ENCODE measurements around the gene FAM174C. TPM values are rescaled to one million over a fixed set of nuclear protein-coding genes. Genes with fewer than 3 reads are reported as not detected.
A peak's percentile ranks its signal among the peaks of the same experiment; 100 is the strongest.

The FAM174C gene
- polyA plus RNA-seq, 3 donors: 32.8 to 56.2 (median 40.0) TPM

DNA sequence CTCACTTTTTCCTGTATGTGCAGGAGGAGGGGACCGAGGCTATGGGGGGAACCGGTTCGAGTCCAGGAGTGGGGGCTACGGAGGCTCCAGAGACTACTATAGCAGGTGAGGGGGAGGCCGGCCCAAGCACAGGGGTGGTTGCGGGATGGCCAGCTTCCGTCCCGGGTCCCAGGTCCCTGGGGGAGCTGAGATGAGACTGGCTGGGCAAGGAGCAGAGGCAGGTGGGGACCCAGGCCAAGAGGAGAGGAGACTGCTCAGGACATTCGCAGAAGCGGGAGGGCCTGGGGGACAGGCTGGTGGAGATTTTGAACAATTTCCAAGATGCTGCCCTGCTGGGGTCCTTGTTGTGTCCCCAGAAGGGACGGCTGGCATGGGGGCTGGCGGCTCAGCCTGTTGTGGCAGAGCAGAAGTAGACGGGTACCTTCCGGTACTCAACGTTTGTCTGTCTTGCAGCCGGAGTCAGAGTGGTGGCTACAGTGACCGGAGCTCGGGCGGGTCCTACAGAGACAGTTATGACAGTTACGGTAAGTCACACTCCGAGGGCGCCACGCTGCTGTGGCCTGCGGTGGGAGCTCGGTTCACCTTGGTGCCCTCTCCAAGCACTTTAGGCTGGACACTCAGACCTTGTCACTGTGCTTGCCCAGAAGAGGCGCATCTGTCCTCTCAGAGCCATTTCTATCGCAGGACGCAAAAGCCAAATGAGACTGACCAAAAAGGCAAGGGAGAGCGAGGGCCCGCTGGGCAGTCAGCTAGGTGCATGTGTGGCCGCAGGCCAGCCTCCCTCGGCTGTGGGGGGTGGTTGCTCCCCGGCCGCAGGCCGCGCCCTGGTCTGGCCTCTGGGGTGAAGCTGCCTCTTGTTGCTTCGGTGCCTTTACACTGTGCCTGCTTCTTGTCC lies 3.6 kb upstream of the FAM174C start:
- Mint-ChIP-seq H3K4me1 (peaks cover 72% of the 10 kb centered on the region), H3K4me3 (peak overlapping the region in 1 of 2 donors; percentile 31), H3K27ac (peak overlapping the region; percentile 68 to 94 (median 87)), H3K27me3 (ENCODE audit: low read depth in 3 of 3) (peaks cover 5 to 10% (median 9%) of the 10 kb centered on the region in 3 donors), H3K9me3 (peaks cover 0 to 2% (median 0%) of the 10 kb centered on the region in 7 donors), H3K36me3 (peaks cover 36 to 47% of the 10 kb centered on the region in 2 donors)
- Histone ChIP-seq H3K9ac (ENCODE audit: insufficient read depth, low read length, poor library complexity, severe bottlenecking) (no peak overlapping the region), H3K79me2 (ENCODE audit: insufficient read depth, low read length) (peaks cover 78% of the 10 kb centered on the region), H4K20me1 (ENCODE audit: insufficient read depth, low read length) (peaks cover 81% of the 10 kb centered on the region), H2AFZ (ENCODE audit: insufficient read depth, low read depth, low read length, poor library complexity, severe bottlenecking) (no peak overlapping the region), H3K4me3 (replicated peaks in 1 of 3; ENCODE audit: low read depth in 2 of 3, low read length in 3 of 3) (peak overlapping the region in 1 of 3 experiments; percentile 98), H3K4me1 (ENCODE audit: control insufficient read depth in 1 of 2, insufficient read depth in 2 of 2, low read length in 2 of 2) (peaks cover 85 to 93% of the 10 kb centered on the region in 2 donors), H3K27me3 (ENCODE audit: control insufficient read depth in 2 of 2, insufficient read depth in 2 of 2, low read length in 2 of 2) (peaks cover 0 to 8% of the 10 kb centered on the region in 2 donors), H3K4me2 (replicated peaks; ENCODE audit: extremely low read depth, low read length, poor library complexity, severe bottlenecking) (peak overlapping the region; percentile 100), H3K9me3 (replicated peaks in 1 of 2; ENCODE audit: control insufficient read depth in 1 of 2, insufficient read depth in 1 of 2, low read length in 2 of 2) (no peaks in the 10 kb centered on the region), H3K36me3 (replicated peaks in 1 of 2; ENCODE audit: control insufficient read depth in 1 of 2, insufficient read depth in 2 of 2, low read length in 2 of 2) (peaks cover 40 to 46% of the 10 kb centered on the region in 2 donors), H3K27ac (ENCODE audit: low read depth in 1 of 2, low read length in 2 of 2) (peak overlapping the region; percentile 44 to 85)
- TF ChIP-seq, protein P1, sequence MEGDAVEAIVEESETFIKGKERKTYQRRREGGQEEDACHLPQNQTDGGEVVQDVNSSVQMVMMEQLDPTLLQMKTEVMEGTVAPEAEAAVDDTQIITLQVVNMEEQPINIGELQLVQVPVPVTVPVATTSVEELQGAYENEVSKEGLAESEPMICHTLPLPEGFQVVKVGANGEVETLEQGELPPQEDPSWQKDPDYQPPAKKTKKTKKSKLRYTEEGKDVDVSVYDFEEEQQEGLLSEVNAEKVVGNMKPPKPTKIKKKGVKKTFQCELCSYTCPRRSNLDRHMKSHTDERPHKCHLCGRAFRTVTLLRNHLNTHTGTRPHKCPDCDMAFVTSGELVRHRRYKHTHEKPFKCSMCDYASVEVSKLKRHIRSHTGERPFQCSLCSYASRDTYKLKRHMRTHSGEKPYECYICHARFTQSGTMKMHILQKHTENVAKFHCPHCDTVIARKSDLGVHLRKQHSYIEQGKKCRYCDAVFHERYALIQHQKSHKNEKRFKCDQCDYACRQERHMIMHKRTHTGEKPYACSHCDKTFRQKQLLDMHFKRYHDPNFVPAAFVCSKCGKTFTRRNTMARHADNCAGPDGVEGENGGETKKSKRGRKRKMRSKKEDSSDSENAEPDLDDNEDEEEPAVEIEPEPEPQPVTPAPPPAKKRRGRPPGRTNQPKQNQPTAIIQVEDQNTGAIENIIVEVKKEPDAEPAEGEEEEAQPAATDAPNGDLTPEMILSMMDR (IDR thresholded peaks at IDR 0.05): no peak
- intact Hi-C loops (cut with micrococcal nuclease): no loop called here
- WGBS (ENCODE audit: insufficient coverage): 82% methylated on average over 35 of the region's 37 CpGs
- DNase-seq: no peak

GRCh38 chr19:1272423-1273262 lies 2.7 kb upstream of the FAM174C start:
- intact Hi-C loops (cut with micrococcal nuclease): no loop called here
- Histone ChIP-seq H3K4me3 (replicated peaks in 1 of 3; ENCODE audit: low read depth in 2 of 3, low read length in 3 of 3) (peak overlapping the region in 1 of 3 experiments; percentile 98), H3K9me3 (replicated peaks in 1 of 2; ENCODE audit: control insufficient read depth in 1 of 2, insufficient read depth in 1 of 2, low read length in 2 of 2) (no peaks in the 10 kb centered on the region), H3K4me1 (ENCODE audit: control insufficient read depth in 1 of 2, insufficient read depth in 2 of 2, low read length in 2 of 2) (peaks cover 78 to 89% of the 10 kb centered on the region in 2 donors), H3K27me3 (ENCODE audit: control insufficient read depth in 2 of 2, insufficient read depth in 2 of 2, low read length in 2 of 2) (peaks cover 0 to 1% of the 10 kb centered on the region in 2 donors), H4K20me1 (ENCODE audit: insufficient read depth, low read length) (peaks cover 78% of the 10 kb centered on the region), H3K9ac (ENCODE audit: insufficient read depth, low read length, poor library complexity, severe bottlenecking) (no peak overlapping the region), H3K4me2 (replicated peaks; ENCODE audit: extremely low read depth, low read length, poor library complexity, severe bottlenecking) (peak overlapping the region; percentile 100), H3K27ac (ENCODE audit: low read depth in 1 of 2, low read length in 2 of 2) (peak overlapping the region; percentile 44 to 85), H3K36me3 (replicated peaks in 1 of 2; ENCODE audit: control insufficient read depth in 1 of 2, insufficient read depth in 2 of 2, low read length in 2 of 2) (peaks cover 40 to 46% of the 10 kb centered on the region in 2 donors), H2AFZ (ENCODE audit: insufficient read depth, low read depth, low read length, poor library complexity, severe bottlenecking) (no peak overlapping the region), H3K79me2 (ENCODE audit: insufficient read depth, low read length) (peaks cover 72% of the 10 kb centered on the region)
- Mint-ChIP-seq H3K4me1 (peaks cover 68% of the 10 kb centered on the region), H3K9me3 (peaks cover 0 to 2% (median 0%) of the 10 kb centered on the region in 7 donors), H3K27ac (peak overlapping the region; percentile 82 to 93 (median 84)), H3K36me3 (peaks cover 36 to 55% of the 10 kb centered on the region in 2 donors), H3K27me3 (ENCODE audit: low read depth in 3 of 3) (peaks cover 0 to 3% (median 3%) of the 10 kb centered on the region in 3 donors), H3K4me3 (peak overlapping the region; percentile 15 to 45)
- 67% methylated on average over 14 of the region's 33 CpGs for WGBS (ENCODE audit: insufficient coverage)
- TF ChIP-seq, protein P1 (IDR thresholded peaks at IDR 0.05): no peak
- no peak for DNase-seq

Measured in CD14-positive monocyte (primary cell).